IPS-NIHi11 (cell line): ENCODE data around the gene UROD.
"Not testable (repeated sequence)": the region's sequence is repeated elsewhere in the genome, so short reads cannot be mapped to it uniquely, and the experiment has no call there.

ENCODE experiments used
- DNase-seq: peaks from one replicate; pipeline ENCODE4 v3.0.0; 2012; ENCODE audit warnings: mixed read lengths, low spot score

Gene UROD

DNA sequence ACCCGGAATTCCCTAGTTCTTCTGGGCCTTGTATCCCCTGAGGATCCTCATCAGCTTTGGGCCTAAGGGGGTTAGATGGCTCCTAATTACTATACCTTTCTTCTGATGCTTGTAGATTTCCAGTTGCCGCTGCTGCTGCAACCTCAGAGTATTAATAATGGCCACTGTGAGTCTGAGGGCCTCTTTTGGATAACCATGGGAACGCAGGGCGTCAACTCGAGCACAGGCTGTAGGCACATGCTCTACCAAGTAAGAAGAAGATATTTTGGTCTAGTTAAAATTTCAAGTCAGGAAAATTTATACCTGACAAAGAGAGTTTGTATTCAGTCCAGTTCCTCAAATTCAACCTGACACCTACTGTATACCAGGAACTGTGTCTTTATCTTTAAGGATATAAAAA is 28.2 kb downstream of the UROD start:
- DNase-seq = no peak

DNA sequence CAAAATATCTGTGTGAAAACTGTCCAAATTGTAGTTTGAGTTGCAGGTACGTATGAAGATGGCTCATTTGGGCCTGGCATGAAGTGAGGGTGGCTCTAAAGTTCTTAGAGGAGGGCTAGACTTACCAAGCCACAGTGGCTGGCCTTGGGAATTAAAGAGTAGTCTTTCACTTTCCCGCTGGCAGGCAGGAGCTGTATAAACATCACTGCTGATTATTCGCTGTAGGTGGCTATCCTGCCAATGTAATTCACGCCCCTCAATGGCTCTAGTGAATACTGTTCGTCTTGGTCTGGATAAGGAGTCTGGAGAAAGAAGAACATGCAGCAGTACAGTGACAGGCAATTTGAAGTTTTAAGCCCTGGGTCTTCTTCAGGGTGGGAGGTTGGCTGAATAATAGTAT is 31.0 kb downstream of the UROD start:
- DNase-seq = no peak

GRCh38 chr1:45044916-45045315 is 32.9 kb downstream of the UROD start:
- DNase-seq = no peak

GRCh38 chr1:45047032-45047431 is 35.0 kb downstream of the UROD start:
- no peak for DNase-seq

GRCh38 chr1:45051005-45051772 is 39.1 kb downstream of the UROD start:
- no peak for DNase-seq

DNA sequence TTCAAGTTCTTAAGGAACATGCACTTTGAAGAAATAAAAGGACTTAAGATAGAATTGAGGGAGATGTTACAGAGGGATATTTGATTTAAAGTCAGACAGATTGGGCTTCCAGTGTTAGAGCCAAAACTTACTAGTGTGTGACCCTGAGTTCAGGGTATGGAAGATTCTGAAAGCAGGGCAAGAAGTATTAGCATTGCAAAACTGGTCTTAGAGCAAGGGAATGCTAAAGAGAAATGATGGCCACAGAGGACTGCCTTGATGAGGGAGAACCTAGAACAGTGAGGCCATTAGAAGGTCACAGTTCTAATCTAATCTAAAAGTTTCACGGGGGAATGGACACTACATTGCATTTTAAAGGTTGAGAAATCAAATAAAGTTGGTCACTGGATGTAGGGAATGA is 45.5 kb downstream of the UROD start:
- DNase-seq = no peak

DNA sequence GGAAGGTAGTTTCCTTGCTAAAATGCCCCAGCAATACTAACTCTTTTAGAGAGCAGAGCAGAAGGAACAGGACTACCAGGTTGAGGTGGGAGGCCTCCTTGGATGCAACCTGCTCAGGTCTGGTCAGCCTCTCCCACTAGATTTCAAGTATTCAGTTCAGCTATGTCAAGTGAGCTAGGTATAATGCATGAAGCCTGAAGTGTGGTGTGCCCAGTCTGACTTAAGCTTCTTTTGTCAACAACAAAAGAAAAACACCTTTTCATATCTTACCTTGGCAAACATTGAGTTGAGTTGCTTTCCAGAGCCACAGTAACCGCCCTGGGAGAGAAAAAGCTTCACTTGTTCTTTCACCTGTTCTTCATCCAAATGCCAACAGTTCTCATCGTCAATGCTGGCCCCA is 47.8 kb downstream of the UROD start:
- DNase-seq = no peak

DNA sequence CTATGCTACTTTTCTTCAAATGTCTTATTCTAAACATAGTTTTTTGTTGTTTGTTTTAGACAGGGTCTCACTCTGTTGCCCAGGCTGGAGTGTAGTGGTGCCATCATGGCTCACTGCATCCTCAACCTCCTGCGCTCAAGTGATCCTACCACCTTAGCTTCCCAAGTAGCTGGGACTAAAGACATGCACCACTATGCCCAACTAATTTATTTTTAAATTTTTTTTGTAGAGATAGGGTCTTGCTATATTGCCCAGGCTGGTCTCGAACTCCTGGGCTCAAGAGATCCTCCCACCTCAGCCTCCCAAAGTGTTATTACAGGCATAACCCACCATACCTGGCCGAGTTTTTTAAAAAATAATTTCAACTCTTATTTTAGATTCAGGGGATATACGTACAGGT is 50.4 kb downstream of the UROD start:
- DNase-seq = not testable (repeated sequence)

DNA sequence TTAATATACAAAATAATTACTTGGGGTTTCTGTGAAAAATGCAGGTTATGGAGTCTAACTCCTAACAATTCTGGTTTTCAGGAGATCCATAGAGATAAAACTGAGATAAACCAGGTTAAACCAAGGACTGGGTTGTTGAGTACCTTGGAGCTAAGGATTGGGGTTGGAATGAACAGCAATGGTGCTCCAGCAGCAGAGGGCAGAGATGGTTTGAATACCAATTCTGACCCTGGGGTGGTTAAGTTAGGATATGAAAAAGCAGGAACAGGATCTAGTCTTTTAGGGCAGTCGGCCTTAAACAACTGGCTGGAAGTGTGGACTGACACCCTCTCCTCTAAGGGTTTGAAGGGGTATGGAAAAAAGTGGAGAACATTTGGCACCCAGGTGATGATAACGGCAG is 53.0 kb downstream of the UROD start:
- DNase-seq = no peak
